Smooth muscle cell (in vitro differentiated cells): ENCODE data around the gene TRIM45. TPM values are rescaled to one million over a fixed set of nuclear protein-coding genes. Genes with fewer than 3 reads are reported as not detected.
A peak's percentile ranks its signal among the peaks of the same experiment; 100 is the strongest.

Experiments used
- DNase-seq: peaks from one replicate; lab custom pipeline; 2025; ENCODE audit not compliant: unreplicated experiment; lab: John Stamatoyannopoulos, UW
- H2AFZ ChIP-seq: fragments of 200-600 bp; sonication (generic); 2 replicates; pipeline ENCODE4 v1.6.0; 2016; ENCODE audit warnings: antibody characterized with exemption, low read depth, mild to moderate bottlenecking
- H3F3A ChIP-seq: fragments of 200-600 bp; sonication (generic); 2 replicates; pipeline ENCODE4 v1.6.0; 2017; ENCODE audit warnings: antibody characterized with exemption, low read depth
- H3K27ac ChIP-seq: fragments of 200-600 bp; sonication (generic); 2 replicates; pipeline ENCODE4 v1.5.1; 2016; ENCODE audit warnings: low read depth, mild to moderate bottlenecking
- H3K27me3 ChIP-seq: fragments of 200-600 bp; sonication (generic); 2 replicates; pipeline ENCODE4 v1.6.1; 2016; ENCODE audit warnings: low read depth, mild to moderate bottlenecking
- H3K36me3 ChIP-seq: fragments of 200-600 bp; sonication (generic); 2 replicates; pipeline ENCODE4 v1.5.1; 2016; ENCODE audit warnings: low read depth
- H3K4me1 ChIP-seq: fragments of 200-600 bp; sonication (generic); 2 replicates; pipeline ENCODE4 v1.5.1; 2016; ENCODE audit warnings: low read depth
- H3K4me2 ChIP-seq: fragments of 200-600 bp; sonication (generic); 2 replicates; pipeline ENCODE4 v1.6.0; 2016; ENCODE audit warnings: mild to moderate bottlenecking
- H3K4me3 ChIP-seq: fragments of 200-600 bp; sonication (generic); 2 replicates; pipeline ENCODE4 v1.5.1; 2016; ENCODE audit warnings: mild to moderate bottlenecking
- H3K79me2 ChIP-seq: fragments of 200-600 bp; sonication (generic); 2 replicates; pipeline ENCODE4 v1.6.0; 2016; ENCODE audit warnings: low read depth, mild to moderate bottlenecking
- H3K9ac ChIP-seq: fragments of 200-600 bp; sonication (generic); 2 replicates; pipeline ENCODE4 v1.6.0; 2016; ENCODE audit warnings: low read depth
- H3K9me3 ChIP-seq: fragments of 200-600 bp; sonication (generic); replicated peaks from 2 replicates; pipeline ENCODE4 v1.5.1; 2016; ENCODE audit warnings: low read depth
- H4K20me1 ChIP-seq: fragments of 200-600 bp; sonication (generic); 2 replicates; pipeline ENCODE4 v1.6.0; 2016; ENCODE audit warnings: low read depth
- CTCF ChIP-seq: fragments of 200-600 bp; sonication (generic); IDR thresholded peaks from 2 replicates; pipeline ENCODE4 v1.5.1; 2017; ENCODE audit warnings: borderline replicate concordance, mild to moderate bottlenecking, antibody characterized with exemption; ENCODE audit not compliant: insufficient read depth, poor library complexity, severe bottlenecking
- WGBS: methylation state at CpG from one replicate; pipeline ENCODE4 v1.1.7; 2016; ENCODE audit warnings: low lambda C conversion rate; 5-methylcytosine and 5-hydroxymethylcytosine counted together
- polyA plus RNA-seq: library from polyadenylated mRNA; unstranded; fragments of >200 nt; fragmentation: Nextera tagmentation; extraction: Ambion mirVana; gene quantifications from 2 replicates; pipeline ENCODE4 v1.2.1, GENCODE V29; 2016
- total RNA-seq: library from RNA; depleted of rRNA; stranded (reverse); fragments of >200 nt; gene quantifications from 2 replicates; pipeline ENCODE4 v1.2.3, GENCODE V29; 2014

TRIM45 gene
- total and polyA plus RNA-seq, 2 experiments from 2014 or later, result 4.4 to 4.6 TPM

- Histone ChIP-seq H3K27ac (peak overlapping the region; percentile 50), H3K27me3 (no peaks in the 10 kb centered on the region), H3K9me3 (no peaks in the 10 kb centered on the region), H3K36me3 (no peaks in the 10 kb centered on the region), H3K9ac (peak overlapping the region; percentile 48), H2AFZ (no peak overlapping the region), H3K4me1 (peaks cover 5% of the 10 kb centered on the region), H4K20me1 (no peaks in the 10 kb centered on the region), H3K4me2 (no peak overlapping the region), H3K79me2 (no peaks in the 10 kb centered on the region), H3K4me3 (no peak overlapping the region), H3F3A (no peaks in the 10 kb centered on the region)
- 82% methylated on average over 4 of the region's 4 CpGs for WGBS
- DNase-seq, result no peak
- TF ChIP-seq CTCF, result no peak
These were observed 23.2 kb downstream of the TRIM45 start for GRCh38 chr1:117098287-117098890.

- H3K4me1 ChIP-seq, result peaks cover 5% of the 10 kb centered on the region
These were observed 24.1 kb downstream of the TRIM45 start for GRCh38 chr1:117097443-117097842.

GRCh38 chr1:117096951-117097408, 24.6 kb downstream of the TRIM45 start:
- peaks cover 7% of the 10 kb centered on the region for H3F3A ChIP-seq
- DNase-seq, result no peak
- H3K4me2 ChIP-seq, result no peak overlapping the region
- TF ChIP-seq CTCF, result no peak
- no peaks in the 10 kb centered on the region for H3K9me3 ChIP-seq
- no peaks in the 10 kb centered on the region for H3K79me2 ChIP-seq
- H4K20me1 ChIP-seq, result no peaks in the 10 kb centered on the region
- 92% methylated on average over 3 of the region's 3 CpGs for WGBS
- H3K4me3 ChIP-seq, result no peak overlapping the region
- H3K9ac ChIP-seq, result peak overlapping the region; percentile 48
- peak overlapping the region; percentile 50 for H3K27ac ChIP-seq
- H3K4me1 ChIP-seq, result peaks cover 5% of the 10 kb centered on the region
- H3K27me3 ChIP-seq, result no peaks in the 10 kb centered on the region
- H2AFZ ChIP-seq, result no peak overlapping the region
- H3K36me3 ChIP-seq, result no peaks in the 10 kb centered on the region

More at GRCh38 chr1:117097443-117097842, 24.1 kb downstream of the TRIM45 start:
- 84% methylated on average over 4 of the region's 4 CpGs for WGBS
- Histone ChIP-seq H4K20me1 (no peaks in the 10 kb centered on the region), H3K27ac (peak overlapping the region; percentile 50), H3K4me3 (no peak overlapping the region), H3K9ac (peak overlapping the region; percentile 48), H3K79me2 (no peaks in the 10 kb centered on the region), H2AFZ (no peak overlapping the region), H3K36me3 (no peaks in the 10 kb centered on the region), H3K9me3 (no peaks in the 10 kb centered on the region), H3K27me3 (no peaks in the 10 kb centered on the region), H3K4me2 (no peak overlapping the region), H3F3A (peaks cover 3% of the 10 kb centered on the region)
- no peak for DNase-seq
- no peak for TF ChIP-seq CTCF
